WTC11 (cell line): Measurements from ENCODE around the gene TAAR8.

Experiments used
- CTCF ChIP-seq: fragments of 200-600 bp; IDR thresholded peaks from 2 replicates; pipeline ENCODE4 v1.8.0; 2022; ENCODE audit warnings: antibody characterized with exemption
- ERG ChIP-seq: fragments of 250-450 bp; sonication (Bioruptor Pico); IDR thresholded peaks from 2 replicates; pipeline ENCODE4 v1.8.0; 2021; ENCODE audit warnings: mild to moderate bottlenecking
- FOXJ3 ChIP-seq: sonication (generic); formaldehyde crosslinking; IDR thresholded peaks from 2 replicates; pipeline ENCODE4 v1.9.0; 2021; ENCODE audit warnings: missing genetic modification reagents, mild to moderate bottlenecking, borderline replicate concordance
- HMGA2 ChIP-seq: fragments of 250-450 bp; sonication (Bioruptor Pico); IDR thresholded peaks from 2 replicates; pipeline ENCODE4 v1.4.0; 2021; ENCODE audit warnings: mild to moderate bottlenecking, moderate library complexity
- PREB ChIP-seq: sonication (generic); formaldehyde crosslinking; IDR thresholded peaks from 2 replicates; pipeline ENCODE4 v1.8.1; 2022; ENCODE audit warnings: mild to moderate bottlenecking, missing genetic modification reagents, moderate library complexity, borderline replicate concordance
- USF2 ChIP-seq: sonication (generic); formaldehyde crosslinking; IDR thresholded peaks from 2 replicates; pipeline ENCODE4 v1.8.1; 2023; ENCODE audit warnings: mild to moderate bottlenecking, missing genetic modification reagents, moderate library complexity
- ZBTB21 ChIP-seq: sonication (generic); formaldehyde crosslinking; IDR thresholded peaks from 2 replicates; pipeline ENCODE4 v1.8.1; 2023; ENCODE audit warnings: mild to moderate bottlenecking, missing genetic modification reagents, borderline replicate concordance

GRCh38 chr6:132515386-132515785 lies 37.1 kb upstream of the TAAR8 start:
- TF ChIP-seq FOXJ3 (CRISPR knock-in tag), result no peak
- no peak for TF ChIP-seq HMGA2 (CRISPR knock-in tag)
- TF ChIP-seq ERG (CRISPR knock-in tag), result no peak
- no peak for TF ChIP-seq CTCF
- no peak for TF ChIP-seq USF2 (CRISPR knock-in tag)
- TF ChIP-seq PREB (CRISPR knock-in tag), result no peak
- TF ChIP-seq ZBTB21 (CRISPR knock-in tag), result no peak
